HCT116 (cell line): ENCODE measurements around the gene SPTBN1. TPM values are rescaled to one million over a fixed set of nuclear protein-coding genes. Genes with fewer than 3 reads are reported as not detected.

ENCODE experiments used
- ATAC-seq: fragments of 200-7000 bp; cut with Tn5 transposase; 2 replicates; pipeline ENCODE4 v1.9.1; 2020; ENCODE audit warnings: mild to moderate bottlenecking, moderate library complexity
- BruUV-seq: library from RNA; stranded (reverse); fragments of 400-500 nt; replicated peaks from 2 replicates; lab custom pipeline; 2021; lab: Mats Ljungman, UMichigan
- CTCF ChIA-PET: fragments of 300-600 bp; sonication (Branson Sonifier 250); formaldehyde crosslinking; loops from one replicate; lab custom pipeline; 2021; ENCODE audit warnings: antibody characterized with exemption; lab: Charles Lee
- POLR2A ChIA-PET: fragments of 300-600, 350-600 bp; sonication (Branson Sonifier 250); formaldehyde crosslinking; loops from one replicate; lab custom pipeline; 2021; ENCODE audit warnings: antibody characterized with exemption; lab: Charles Lee
- RAD21 ChIA-PET, 2 experiments: fragments of 300-600 bp; sonication (Branson Sonifier 250); formaldehyde crosslinking; loops; one replicate each; lab custom pipeline; 2023; ENCODE audit warnings: low total read pairs in 2 of 2; ENCODE audit not compliant: uncharacterized antibody in 2 of 2, unreplicated experiment in 2 of 2, low non-redundant PET in 1 of 2; lab: Charles Lee
- DNase-seq: peaks from one replicate; pipeline ENCODE4 v3.0.0-alpha.2; 2010; ENCODE audit warnings: low read depth, low spot score
- H2AFZ ChIP-seq: fragments of 200-600 bp; shearing (Covaris generic), sonication (generic); 2 replicates; pipeline ENCODE4 v1.6.1; 2017; ENCODE audit warnings: low read depth, mixed run types, mixed read lengths, antibody characterized with exemption, low read length; ENCODE audit not compliant: poor library complexity, severe bottlenecking
- H3K27ac ChIP-seq: 2 replicates; pipeline ENCODE4 v1.5.1; 2012; ENCODE audit warnings: low read depth, low read length
- H3K27me3 ChIP-seq: fragments of 200-600 bp; sonication (generic); 2 replicates; pipeline ENCODE4 v1.6.1; 2016; ENCODE audit warnings: mixed run types, low read length, mixed read lengths; ENCODE audit not compliant: insufficient read depth
- H3K36me3 ChIP-seq, 2 experiments: fragments of 200-500 bp in 1 of 2; fragments of 200-600 bp in 1 of 2; sonication (Bioruptor generic) in 1 of 2; sonication (generic) in 1 of 2; 2 replicates each; pipeline versions ENCODE4 v1.5.1 to v1.6.1; 2014 to 2016; ENCODE audit warnings: low read length in 2 of 2, inconsistent platforms in 1 of 2, mixed read lengths in 1 of 2, mixed run types in 1 of 2; ENCODE audit not compliant: insufficient read depth in 2 of 2, control insufficient read depth in 1 of 2
- H3K4me1 ChIP-seq, 2 experiments: fragments of 200-600 bp in 1 of 2; sonication (generic) in 1 of 2; 2 replicates each; pipeline versions ENCODE4 v1.5.1 to v1.6.1; 2012 to 2017; ENCODE audit warnings: low read length in 2 of 2, inconsistent platforms in 1 of 2, mild to moderate bottlenecking in 1 of 2, mixed read lengths in 1 of 2, mixed run types in 1 of 2, moderate library complexity in 1 of 2; ENCODE audit not compliant: insufficient read depth in 2 of 2, control insufficient read depth in 1 of 2
- H3K4me2 ChIP-seq: fragments of 200-600 bp; sonication (generic); 2 replicates; pipeline ENCODE4 v1.6.1; 2017; ENCODE audit warnings: mixed run types, low read length, mixed read lengths
- H3K4me3 ChIP-seq, 2 experiments: fragments of 200-600 bp in 1 of 2; sonication (generic) in 1 of 2; replicated peaks in 1 of 2; 2 replicates each; pipeline ENCODE4 v1.5.1; 2011 to 2016; ENCODE audit warnings: low read length in 2 of 2, control low read depth in 1 of 2, low read depth in 1 of 2, mild to moderate bottlenecking in 1 of 2, mixed read lengths in 1 of 2, mixed run types in 1 of 2
- H3K79me2 ChIP-seq: fragments of 200-600 bp; sonication (generic); 2 replicates; pipeline ENCODE4 v1.6.1; 2017; ENCODE audit warnings: mild to moderate bottlenecking, mixed run types, low read length, moderate library complexity, mixed read lengths; ENCODE audit not compliant: insufficient read depth
- H3K9ac ChIP-seq: fragments of 200-600 bp; sonication (generic); 2 replicates; pipeline ENCODE4 v1.6.1; 2016; ENCODE audit warnings: low read length, mixed read lengths
- H3K9me2 ChIP-seq: fragments of 200-600 bp; sonication (generic), shearing (Covaris generic); 2 replicates; pipeline ENCODE4 v1.6.1; 2017; ENCODE audit warnings: mixed run types, mild to moderate bottlenecking, moderate library complexity; ENCODE audit not compliant: insufficient read depth
- H3K9me3 ChIP-seq, 2 experiments: fragments of 200-500 bp in 1 of 2; fragments of 200-600 bp in 1 of 2; sonication (Bioruptor generic) in 1 of 2; sonication (generic) in 1 of 2; 2 replicates each; pipeline ENCODE4 v1.6.1; 2014 to 2017; ENCODE audit warnings: low read length in 2 of 2, mixed read lengths in 2 of 2, inconsistent platforms in 1 of 2, low read depth in 1 of 2, mild to moderate bottlenecking in 1 of 2, mixed run types in 1 of 2, moderate library complexity in 1 of 2; ENCODE audit not compliant: control insufficient read depth in 1 of 2, insufficient read depth in 1 of 2
- H4K20me1 ChIP-seq: fragments of 200-600 bp; sonication (generic), shearing (Covaris generic); 2 replicates; pipeline ENCODE4 v1.6.1; 2017; ENCODE audit warnings: mixed run types, mild to moderate bottlenecking, moderate library complexity; ENCODE audit not compliant: insufficient read depth
- EGR1 ChIP-seq: IDR thresholded peaks from 2 replicates; pipeline ENCODE4 v1.6.1; 2012; ENCODE audit warnings: low read depth
- EZH2 ChIP-seq: fragments of 200-600 bp; sonication (generic); IDR thresholded peaks from 2 replicates; pipeline ENCODE4 v1.6.1; 2017; ENCODE audit warnings: antibody characterized with exemption, mixed run types
- POLR2AphosphoS5 ChIP-seq: IDR thresholded peaks from 2 replicates; pipeline ENCODE4 v1.6.1; 2011; ENCODE audit warnings: mild to moderate bottlenecking, low read depth, low read length, moderate library complexity
- RAD21 ChIP-seq: IDR thresholded peaks from 2 replicates; pipeline ENCODE4 v1.6.1; 2012; ENCODE audit warnings: low read depth, mild to moderate bottlenecking
- REST ChIP-seq: IDR thresholded peaks from 2 replicates; pipeline ENCODE4 v1.6.1; 2012; ENCODE audit warnings: low read depth
- intact Hi-C: fragments of 100-400 bp; cut with micrococcal nuclease; formaldehyde crosslinking; loops from 2 replicates; pipeline ENCODE4 v1.10.0; 2022
- total RNA-seq: library from RNA; stranded (reverse); gene quantifications from one replicate; pipeline ENCODE4 v1.2.1, GENCODE V29; 2021; ENCODE audit not compliant: unreplicated experiment
- TF ChIP-seq, protein P1 (sequence below), 3 experiments: fragments of 200-600 bp in 1 of 3; sonication (generic) in 1 of 3; IDR thresholded peaks in 2 of 3; conservative IDR thresholded peaks in 1 of 3; 2 replicates each; pipeline ENCODE4 v1.5.1; 2012 to 2017; ENCODE audit warnings: low read depth in 2 of 3, low read length in 2 of 3, antibody characterized with exemption in 1 of 3, borderline replicate concordance in 1 of 3, control low read depth in 1 of 3, mild to moderate bottlenecking in 1 of 3, mixed read lengths in 1 of 3, mixed run types in 1 of 3, moderate library complexity in 1 of 3; ENCODE audit not compliant: insufficient read depth in 1 of 3

Gene SPTBN1
- total RNA-seq, 1 experiment from 2014 or later, result 84.4 TPM

GRCh38 chr2:54657664-54658083 is 201.5 kb downstream of the SPTBN1 start:
- intact Hi-C loops, result loop anchor here (1.0 to 2.0 kb wide), 2 partner anchors 47 to 135 kb away; no protein-coding TSS in a partner anchor
- ATAC-seq (peak; percentile 98), DNase-seq (peak; percentile 23)
- ChIA-PET CTCF (interaction anchor here (1.2 to 2.0 kb wide), 3 partner anchors 46 to 551 kb away, joined by 3 to 10 read pairs (median 6); no protein-coding TSS in a partner anchor), POLR2A (no interaction called here), RAD21 (no interaction called here)
- Histone ChIP-seq H3K9me2 (no peaks in the 10 kb centered on the region), H3K27ac (no peak overlapping the region), H3K27me3 (no peaks in the 10 kb centered on the region), H3K79me2 (no peaks in the 10 kb centered on the region), H4K20me1 (no peaks in the 10 kb centered on the region), H3K9ac (no peak overlapping the region), H3K36me3 (peaks cover 23 to 28% of the 10 kb centered on the region in 2 experiments; a peak in 3 of 4 replicates), H3K4me2 (no peak overlapping the region), H3K4me3 (no peak overlapping the region), H2AFZ (no peak overlapping the region), H3K9me3 (no peaks in the 10 kb centered on the region), H3K4me1 (no peaks in the 10 kb centered on the region)
- BruUV-seq, result no TSS peak
- TF ChIP-seq RAD21 (peak; percentile 73), EGR1 (no peak), POLR2AphosphoS5 (no peak)
- TF ChIP-seq, protein P1, sequence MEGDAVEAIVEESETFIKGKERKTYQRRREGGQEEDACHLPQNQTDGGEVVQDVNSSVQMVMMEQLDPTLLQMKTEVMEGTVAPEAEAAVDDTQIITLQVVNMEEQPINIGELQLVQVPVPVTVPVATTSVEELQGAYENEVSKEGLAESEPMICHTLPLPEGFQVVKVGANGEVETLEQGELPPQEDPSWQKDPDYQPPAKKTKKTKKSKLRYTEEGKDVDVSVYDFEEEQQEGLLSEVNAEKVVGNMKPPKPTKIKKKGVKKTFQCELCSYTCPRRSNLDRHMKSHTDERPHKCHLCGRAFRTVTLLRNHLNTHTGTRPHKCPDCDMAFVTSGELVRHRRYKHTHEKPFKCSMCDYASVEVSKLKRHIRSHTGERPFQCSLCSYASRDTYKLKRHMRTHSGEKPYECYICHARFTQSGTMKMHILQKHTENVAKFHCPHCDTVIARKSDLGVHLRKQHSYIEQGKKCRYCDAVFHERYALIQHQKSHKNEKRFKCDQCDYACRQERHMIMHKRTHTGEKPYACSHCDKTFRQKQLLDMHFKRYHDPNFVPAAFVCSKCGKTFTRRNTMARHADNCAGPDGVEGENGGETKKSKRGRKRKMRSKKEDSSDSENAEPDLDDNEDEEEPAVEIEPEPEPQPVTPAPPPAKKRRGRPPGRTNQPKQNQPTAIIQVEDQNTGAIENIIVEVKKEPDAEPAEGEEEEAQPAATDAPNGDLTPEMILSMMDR (IDR thresholded peaks at IDR 0.05 in 2 of 3, conservative IDR thresholded peaks at IDR 0.05 in 1 of 3; ENCODE audit: borderline replicate concordance in 1 of 3, insufficient read depth in 1 of 3, low read depth in 2 of 3, low read length in 2 of 3), result peak; percentile 56 to 70 (median 68); a peak in 5 of 6 replicates

- H3K9ac ChIP-seq, result no peak overlapping the region
- TF ChIP-seq EZH2, result no peak
- TF ChIP-seq POLR2AphosphoS5, result no peak
- no peak for TF ChIP-seq REST
- TF ChIP-seq, all 23 proteins: peak for 0
- Histone ChIP-seq H3K27me3 (no peaks in the 10 kb centered on the region), H3K4me2 (no peak overlapping the region), H2AFZ (no peak overlapping the region), H4K20me1 (no peaks in the 10 kb centered on the region), H3K27ac (no peak overlapping the region), H3K79me2 (no peaks in the 10 kb centered on the region), H3K4me3 (no peak overlapping the region), H3K9me3 (no peaks in the 10 kb centered on the region), H3K9me2 (no peaks in the 10 kb centered on the region), H3K4me1 (no peaks in the 10 kb centered on the region), H3K36me3 (peaks cover 22 to 25% of the 10 kb centered on the region in 2 experiments; a peak in 3 of 4 replicates)
- ChIA-PET RAD21 (no interaction called here), POLR2A (no interaction called here), CTCF (interaction anchor here (1.2 to 2.0 kb wide), 2 partner anchors 46 to 552 kb away, joined by 6 to 10 read pairs; no protein-coding TSS in a partner anchor)
- DNase-seq (no peak), ATAC-seq (no peak)
- no TSS peak for BruUV-seq
- intact Hi-C loops, result no loop called here
These were observed 202.5 kb downstream of the SPTBN1 start for GRCh38 chr2:54658564-54659071.
